Stimulated activated CD8-positive, alpha-beta memory T cell treated with anti-CD3 and anti-CD28 coated beads, Interleukin-4, amount 100 ng/mL, for 48 hours (primary cell): ENCODE measurements around the gene PLA2G4F.

Source experiments
- DNase-seq: peaks from one replicate; pipeline ENCODE4 v3.0.0-alpha.2; 2020

The PLA2G4F gene

DNA sequence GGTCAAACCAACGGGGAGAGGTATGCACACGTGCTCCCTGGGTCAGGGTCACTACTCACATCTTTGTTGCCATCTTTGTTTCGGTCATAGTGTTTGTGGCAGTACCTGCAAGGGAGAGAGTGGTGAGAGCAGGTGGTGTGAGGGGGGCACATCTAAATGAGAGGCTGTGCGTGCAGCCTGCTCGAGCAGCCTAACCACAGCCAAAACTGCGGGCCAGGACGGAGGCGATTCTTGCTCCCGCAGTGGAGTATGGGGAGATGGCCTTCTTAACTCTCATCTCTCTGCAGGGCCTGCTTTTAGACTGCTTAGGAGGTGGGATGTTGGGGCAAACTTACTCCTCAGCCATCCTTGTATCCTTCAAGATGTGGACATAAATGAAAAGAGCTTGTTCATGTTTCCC is 6.9 kb upstream of the PLA2G4F start:
- no peak for DNase-seq

DNA sequence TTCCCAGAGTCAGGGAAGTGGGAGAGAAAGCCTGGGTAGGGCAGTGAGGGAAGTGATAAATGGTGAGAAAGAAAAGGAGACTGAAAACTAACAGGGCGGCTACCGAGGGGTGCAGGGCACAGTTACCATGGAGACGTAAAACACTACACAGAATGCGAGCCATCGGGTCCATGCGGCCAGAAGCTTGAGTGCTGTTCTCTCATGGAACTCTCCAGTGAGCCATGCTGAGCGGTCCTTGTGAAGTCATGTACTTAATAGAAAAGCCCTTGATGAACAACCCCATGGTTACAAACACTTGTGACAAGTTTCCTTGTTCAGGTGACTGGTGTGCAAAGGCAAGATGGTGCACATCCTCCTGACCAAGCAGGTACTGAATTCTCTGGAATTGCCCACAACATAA is 3.7 kb upstream of the PLA2G4F start:
- DNase-seq, result no peak

DNA sequence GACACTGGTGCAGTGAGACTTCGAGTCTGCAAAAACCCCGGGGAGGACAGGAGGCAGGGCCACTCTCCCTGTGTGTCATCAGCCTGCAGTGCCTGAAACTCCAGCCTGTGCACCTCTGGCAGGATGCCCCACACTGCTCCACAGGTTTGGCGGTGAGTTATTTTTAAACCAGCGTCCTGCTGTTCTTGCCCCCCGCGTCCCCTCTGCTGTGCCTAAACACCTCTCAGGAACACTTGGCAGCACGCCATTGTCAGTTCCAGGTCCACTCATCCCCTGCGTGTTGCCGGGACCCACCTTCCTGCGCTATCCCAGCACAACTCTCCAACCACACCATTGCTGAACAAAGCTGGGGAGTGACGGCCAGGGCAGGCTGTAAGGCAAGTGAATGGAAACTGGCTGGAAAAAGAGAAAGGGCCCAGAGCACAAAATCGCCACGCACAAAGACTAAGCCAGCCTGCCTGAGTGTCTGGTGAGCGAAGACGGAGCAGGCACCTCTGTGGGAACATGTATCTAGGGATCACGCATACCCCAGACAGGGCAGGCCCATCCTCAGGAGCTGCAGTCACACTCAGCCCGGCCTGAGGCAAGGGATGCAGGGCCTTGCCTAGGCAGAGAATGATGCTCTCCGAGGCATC is 3.1 kb upstream of the PLA2G4F start:
- DNase-seq, result no peak

DNA sequence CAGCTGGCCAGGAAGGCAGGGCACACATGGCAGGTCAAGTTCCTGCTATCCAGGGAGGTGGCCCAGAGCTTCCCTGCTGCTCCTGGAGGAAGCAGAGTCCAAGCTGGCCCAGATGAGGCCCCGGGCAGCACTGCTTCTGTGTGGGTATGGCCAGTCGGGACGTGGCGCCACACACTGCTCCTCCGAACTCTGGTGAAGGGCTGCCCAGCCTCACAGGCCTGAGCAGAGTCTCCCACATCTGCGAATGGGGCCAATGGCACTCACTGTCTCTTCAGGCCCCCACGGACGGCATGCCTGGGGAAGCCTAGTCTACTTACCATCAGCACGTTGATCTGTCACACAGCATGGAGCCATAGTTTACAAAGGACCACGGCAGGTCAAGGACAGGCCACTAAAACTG is 2.5 kb upstream of the PLA2G4F start:
- no peak for DNase-seq

DNA sequence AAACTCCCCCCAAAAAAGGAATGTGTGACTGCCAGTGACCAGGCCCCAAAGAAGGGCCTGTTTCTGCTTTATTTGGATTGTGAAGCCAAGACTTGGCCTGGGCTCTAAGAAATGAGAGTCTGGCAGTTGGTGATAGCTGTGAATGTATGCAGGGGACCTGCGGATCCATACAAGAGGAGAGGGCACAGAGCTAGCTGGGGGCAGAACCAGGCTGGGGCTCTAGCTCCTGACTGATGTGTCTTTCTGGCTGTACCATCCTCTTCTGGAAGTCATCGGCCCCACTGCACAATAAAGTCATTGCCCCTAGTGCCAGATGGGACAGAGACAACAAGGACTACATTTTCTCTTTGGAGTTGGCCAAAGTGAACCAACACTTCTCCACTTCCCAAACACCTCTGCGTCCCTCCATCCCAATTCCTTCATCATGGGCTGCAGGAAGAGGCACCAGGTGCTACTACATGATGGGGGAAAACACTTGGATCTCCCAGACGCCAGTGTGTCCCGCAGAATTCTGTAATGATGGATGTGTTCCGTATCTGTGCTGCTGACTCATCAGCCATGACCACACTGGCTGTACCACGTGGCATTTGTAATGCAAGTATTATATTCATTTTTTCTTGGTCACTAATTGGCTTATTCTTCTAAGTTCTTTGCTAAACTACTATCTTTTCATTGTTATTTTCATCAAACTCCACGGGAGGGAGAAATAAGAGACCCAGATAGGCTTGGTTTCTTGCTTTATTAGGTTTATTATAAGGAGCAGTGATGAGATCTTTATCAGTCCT is 1.7 kb upstream of the PLA2G4F start:
- DNase-seq, result no peak

DNA sequence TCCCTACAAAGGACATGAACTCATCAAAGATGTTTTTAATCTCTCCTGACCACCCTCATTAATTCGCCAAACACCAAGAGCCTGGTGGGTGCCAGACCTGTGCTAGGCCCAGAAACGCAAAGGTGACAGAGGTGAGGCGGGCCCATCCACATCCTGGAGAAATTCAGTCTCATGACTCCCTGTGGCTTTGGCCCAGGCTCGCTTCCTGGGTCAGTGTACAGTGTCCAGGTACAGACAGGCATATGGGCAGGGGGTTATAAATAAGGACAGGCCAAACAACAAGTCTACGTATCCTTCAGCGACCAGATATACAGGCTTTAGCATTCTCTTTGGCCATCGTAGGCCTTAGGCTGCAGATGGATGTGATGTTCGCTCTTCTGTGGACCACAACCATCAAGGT is 945 bp upstream of the PLA2G4F start:
- no peak for DNase-seq

DNA sequence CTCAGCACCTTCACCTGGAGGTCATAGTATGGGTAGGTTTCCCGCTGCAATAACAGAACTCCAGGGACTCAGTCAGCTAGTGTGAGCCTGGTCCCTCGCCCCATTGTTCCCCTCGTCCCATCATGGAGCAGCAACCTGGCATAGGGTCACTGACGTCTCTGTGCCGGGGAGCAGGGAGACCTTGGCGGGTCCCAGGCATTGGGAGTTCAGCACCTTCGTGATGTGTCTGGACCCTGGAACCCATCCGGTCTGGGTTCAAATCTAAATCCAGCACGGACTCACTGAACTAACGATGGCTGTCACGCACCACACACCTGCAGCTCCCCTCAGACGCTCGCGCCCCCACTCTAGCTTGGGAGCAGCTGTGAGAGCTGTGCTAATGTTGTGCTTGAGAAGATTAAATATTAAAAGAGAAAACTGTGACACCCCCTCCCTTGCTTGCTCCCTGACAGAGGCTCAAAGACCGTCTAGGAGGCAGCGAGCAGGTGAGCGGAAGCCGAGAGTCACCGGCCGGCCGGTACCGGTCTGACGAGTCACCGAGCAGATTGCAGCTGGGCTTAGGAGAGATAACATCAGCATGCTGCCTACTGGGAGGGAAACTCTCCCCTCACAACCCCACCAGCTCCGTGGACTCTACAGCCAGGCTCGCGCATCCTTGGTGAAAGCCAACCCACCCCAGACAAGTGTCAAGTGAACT is 742 bp downstream of the PLA2G4F start:
- DNase-seq, result no peak

DNA sequence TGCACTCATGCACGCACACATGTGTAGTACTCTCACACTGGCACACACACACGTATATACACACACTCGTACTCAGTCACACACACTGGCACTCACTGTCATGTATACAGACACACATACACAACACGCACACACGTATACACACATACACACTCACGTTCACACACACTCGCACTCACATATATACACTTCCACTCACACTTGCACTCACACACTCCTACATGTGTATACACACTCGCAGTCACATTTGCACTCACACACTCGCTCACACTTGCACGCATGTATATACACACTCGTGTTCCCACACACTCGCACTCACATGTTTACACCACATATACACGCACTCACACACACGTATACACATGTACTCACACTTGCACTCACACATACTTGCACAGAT is 1.5 kb downstream of the PLA2G4F start:
- DNase-seq, result no peak

DNA sequence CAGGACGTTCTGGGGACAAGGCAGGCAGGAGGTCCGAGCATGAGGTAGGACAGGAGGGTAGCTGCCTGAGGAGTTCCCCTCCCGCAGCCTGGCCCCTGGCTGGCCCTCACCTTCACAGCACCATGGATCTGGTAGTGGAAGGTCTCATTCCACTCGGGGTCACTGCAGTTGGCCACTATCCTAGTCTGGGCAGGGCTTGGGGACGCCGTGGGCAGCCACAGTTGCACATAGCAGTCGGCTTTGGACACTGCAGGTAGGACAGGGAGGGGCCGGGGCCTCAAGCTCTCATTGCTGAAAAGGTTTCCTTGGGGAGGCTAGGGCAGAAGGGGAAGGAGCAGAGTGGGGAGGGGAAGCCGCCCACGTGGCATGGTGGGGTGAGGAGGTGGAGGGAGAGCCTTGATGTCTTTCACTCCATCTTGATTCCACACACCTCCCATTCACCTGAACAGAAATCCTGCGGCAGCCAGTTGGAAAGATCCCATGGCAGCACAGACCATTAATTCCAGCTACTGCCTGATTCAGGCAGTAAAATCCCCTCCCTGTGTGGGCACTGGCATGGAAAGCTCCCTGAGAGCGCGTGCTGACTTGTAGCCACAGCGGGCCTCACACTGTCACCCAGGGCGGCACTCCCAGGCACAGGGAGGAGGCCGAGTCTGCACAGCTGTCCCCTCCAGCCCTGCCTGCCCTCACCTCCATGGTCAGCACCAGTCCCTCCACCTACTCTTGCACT is 2.1 kb downstream of the PLA2G4F start:
- DNase-seq, result no peak

DNA sequence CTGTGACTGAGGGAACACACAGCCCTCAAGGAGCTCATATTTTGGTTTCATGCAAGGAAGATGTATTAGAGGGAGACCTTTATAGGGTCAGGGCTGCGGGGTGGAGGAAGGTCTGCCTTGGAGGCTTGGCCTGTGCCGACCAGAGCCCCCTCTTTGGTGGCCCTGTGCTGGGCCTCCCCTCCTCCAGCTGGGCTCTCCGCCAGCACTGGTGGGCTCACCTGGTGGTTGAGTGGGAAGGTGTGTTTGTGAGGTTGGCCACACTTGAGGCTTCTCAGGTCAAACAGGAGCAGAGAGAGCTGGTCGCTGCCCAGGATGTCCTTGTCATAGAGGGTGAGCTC is 2.6 kb downstream of the PLA2G4F start:
- DNase-seq, result no peak

DNA sequence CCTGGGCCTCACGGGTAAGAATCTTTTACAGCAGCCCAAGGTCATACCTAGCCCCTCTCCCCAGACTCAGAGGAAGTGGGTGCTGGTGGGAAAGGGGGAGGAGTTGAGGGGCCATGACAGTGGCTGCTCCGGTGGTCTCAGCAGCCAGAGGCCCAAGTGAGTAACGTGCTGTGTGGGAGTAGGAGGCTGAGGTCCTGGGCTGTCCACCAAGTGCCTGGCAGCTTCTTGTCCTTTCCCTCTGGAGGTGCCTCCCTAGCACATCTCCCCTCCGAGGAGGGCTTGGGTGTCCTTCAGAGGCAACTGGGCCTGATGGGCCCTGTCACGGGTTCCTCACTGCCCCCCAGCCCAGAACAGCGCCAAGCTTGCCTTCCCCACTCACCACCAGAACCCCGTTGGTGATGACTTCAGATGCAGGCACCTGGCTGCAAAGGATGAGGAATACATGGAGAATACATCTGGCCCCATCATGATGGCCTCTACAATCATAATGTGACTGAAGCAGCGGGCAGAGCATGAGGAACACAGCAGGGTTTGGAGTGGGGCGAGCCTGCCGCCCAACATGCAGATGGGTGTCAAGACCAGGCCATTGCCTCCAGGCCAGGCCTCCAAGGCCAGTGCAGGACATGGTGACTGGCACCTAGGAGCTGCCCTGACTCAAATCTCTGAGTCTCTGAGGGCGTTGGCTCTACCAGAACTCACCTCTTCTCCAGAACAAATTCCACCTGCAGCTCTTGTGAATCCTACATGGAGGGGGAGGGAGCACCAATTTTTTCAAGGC is 3.3 kb downstream of the PLA2G4F start:
- no peak for DNase-seq

DNA sequence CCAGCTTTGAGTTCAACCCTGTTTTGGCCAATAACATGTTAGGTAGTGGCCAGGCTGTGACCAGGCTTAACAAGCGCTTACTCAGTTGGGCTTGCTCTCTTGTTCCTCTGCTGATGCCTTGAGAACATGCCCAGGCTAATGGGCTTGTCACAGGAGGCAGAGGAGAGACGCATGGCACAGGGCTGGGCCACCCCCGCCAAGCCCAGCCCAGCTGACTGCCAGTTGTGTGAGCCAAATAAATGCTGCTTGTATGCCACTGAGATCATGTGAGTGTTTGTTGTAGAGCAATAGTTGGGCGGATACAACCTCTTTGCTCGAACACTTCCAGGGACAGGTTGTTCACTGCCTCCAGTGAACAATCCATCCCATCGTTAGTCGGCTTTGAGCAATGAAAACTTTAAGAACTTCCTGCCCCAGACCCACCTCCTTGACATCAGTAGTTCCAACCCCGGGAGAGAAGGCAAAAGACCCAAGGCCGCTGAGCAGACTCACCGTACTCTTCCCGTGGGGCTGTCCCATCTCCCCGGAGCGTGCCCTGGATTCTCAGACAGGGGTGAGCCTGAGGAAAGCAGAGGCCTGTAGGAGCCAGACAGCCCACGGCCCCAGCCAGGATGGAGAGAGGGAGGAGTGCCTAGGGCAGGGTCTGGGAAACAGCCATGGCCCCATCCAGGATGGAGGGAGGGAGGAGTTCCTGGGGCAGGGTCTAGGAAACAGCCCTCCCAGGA is 4.1 kb downstream of the PLA2G4F start:
- no peak for DNase-seq

DNA sequence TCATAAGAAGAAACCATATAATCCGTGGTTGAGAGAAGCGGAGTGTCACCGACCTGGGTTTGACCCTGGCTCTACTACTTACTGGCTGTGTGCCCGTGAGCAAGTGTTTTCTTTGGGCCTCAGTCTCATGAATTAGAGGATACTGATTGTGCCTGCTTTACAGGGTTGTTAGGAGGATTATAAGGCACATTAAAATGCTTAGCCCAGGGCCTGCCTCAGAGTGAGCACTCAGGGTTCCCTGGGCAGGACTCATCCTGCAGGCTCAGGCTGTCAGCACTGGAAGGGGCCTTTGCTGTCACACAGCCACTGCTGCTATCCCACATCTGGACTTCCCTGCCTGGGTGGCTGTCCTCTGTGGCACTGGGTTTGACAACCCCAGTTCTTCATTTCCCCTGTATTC is 4.7 kb downstream of the PLA2G4F start:
- no peak for DNase-seq

DNA sequence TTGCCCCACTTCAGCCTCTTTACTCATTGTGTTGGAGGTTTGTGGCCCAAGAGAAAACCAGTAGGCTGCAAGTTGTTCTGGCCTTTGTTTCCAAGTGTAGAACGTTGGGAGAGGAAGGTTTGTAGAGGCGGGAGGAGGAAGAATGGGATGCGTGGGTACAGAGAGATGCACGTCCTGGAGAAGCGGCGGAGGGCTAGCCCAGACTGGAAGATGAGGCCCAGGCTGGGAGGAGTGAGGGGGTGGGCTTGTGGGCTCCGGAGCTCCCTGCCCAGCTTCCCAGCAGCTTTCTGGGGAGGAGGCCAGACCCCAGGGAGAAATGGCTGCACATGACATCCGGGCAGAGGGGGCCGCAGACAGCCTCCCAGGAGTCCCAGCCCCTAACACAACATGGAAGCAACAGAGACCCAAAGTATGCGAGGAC is 5.3 kb downstream of the PLA2G4F start:
- no peak for DNase-seq

DNA sequence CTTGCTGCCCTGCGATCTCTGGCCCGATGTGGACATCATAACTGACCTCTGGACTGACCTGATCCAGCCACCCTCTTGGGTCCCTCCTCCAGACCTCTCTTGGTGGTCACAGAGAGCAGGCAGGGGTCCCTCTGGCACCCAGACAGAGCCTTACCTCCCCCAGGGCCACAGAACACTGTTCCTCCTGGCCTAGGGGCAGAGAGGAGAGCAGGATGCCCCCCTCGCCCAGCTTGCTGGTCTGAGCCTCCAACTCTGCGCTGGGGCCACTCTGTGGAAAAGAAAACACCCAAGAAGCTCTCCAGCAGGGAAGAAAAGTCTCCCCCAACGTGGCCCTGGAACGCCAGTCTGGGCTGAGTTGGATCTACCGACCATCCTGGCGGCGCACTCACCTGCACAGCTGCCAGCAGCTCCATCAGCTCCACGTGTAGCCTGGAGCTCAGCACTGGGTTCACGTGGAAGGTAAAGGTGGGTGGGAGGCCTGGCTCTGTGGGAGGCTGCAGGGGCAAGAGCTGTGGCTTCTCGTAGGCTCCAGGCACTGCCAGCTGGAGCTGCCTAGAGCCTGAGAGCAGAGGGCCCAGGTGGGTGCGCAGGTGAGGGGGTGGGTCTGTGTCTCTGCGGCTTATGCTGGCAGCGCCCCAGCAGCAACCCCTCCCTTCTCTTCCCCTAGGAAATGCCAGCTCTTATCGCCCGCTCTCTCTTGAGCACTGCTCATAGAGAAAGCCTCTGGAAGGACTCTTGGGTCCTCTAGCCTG is 6.0 kb downstream of the PLA2G4F start:
- no peak for DNase-seq

DNA sequence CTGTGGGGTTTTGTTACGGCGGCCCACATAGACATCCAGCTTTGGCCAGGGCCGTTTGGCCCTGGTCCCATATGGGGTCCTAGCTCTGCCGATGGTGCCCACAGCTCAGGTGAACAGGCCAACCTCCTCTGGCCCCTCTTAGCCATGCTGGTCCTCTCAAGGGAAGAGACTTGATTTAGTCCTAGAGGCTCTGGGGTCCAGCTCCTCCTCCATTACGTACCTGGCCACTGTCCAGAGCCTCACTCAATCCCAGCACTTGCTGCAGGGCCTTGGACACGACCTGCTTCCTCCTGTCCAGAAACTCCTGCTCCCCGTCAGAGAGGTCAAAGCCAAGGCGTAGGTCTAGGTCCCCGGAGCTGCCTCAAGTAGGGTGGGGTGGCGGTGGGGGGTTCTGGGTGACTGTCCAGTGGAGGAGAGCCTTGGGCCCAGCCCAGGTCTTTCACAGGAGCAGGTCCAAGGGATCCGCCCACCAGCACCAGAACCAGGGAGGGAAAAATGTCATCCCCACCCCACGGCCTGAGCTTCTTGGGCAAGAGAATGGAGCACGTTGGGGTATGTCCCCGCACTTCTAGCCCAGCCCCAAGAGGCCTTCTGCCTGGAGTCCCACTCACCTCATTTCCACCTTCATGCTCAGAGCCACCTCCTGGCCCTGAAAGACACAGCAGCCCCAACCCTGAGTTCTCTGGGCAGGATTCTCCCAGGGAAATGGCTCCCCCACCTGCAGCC is 6.8 kb downstream of the PLA2G4F start:
- no peak for DNase-seq

DNA sequence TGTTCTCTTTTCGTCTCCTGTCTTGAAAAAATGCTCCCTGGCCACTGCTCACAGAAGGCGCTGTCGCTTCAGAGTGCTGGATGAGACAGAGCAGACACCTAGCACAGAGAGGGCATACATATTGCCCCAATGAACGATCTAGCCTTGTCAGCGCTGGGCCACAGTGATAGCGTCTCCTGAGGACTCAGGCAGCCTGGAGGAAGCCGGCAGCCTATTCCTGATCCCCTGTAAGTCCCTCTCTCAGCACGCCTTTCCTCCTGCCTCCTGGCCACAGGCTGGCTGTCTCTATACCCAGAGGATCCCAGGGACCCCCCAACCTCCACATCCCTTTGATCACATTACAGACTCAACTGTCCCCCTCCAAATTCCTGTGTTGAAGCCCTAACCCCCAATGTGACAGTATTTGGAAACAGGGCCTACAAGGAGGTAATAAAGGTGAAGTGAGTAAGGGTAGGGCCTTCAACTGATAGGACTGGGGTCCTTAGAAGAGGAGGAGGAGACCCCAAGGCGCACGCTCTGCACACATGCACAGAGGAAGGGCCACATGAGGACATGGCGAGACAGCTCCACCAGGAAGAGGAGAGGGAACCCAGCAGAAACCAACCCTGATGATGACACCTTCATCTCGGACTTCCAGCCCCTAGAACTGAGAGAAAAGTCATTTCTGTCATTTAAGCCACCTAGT is 7.5 kb downstream of the PLA2G4F start:
- DNase-seq, result no peak

DNA sequence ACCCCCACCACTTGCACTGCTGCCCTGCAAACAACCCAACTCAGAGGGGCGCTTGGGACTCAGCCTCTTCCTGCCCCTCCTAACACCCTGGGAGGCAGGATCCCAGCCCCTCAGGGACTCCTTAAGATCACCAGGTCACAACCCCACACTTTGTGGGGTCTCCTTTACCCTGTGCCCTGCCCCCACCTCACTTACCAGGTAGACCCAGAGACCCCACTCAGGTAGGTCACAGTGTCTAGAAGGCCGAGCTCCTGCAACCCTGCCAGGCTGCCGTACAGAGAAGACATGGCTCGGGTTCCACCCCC is 9.1 kb downstream of the PLA2G4F start:
- DNase-seq, result no peak

DNA sequence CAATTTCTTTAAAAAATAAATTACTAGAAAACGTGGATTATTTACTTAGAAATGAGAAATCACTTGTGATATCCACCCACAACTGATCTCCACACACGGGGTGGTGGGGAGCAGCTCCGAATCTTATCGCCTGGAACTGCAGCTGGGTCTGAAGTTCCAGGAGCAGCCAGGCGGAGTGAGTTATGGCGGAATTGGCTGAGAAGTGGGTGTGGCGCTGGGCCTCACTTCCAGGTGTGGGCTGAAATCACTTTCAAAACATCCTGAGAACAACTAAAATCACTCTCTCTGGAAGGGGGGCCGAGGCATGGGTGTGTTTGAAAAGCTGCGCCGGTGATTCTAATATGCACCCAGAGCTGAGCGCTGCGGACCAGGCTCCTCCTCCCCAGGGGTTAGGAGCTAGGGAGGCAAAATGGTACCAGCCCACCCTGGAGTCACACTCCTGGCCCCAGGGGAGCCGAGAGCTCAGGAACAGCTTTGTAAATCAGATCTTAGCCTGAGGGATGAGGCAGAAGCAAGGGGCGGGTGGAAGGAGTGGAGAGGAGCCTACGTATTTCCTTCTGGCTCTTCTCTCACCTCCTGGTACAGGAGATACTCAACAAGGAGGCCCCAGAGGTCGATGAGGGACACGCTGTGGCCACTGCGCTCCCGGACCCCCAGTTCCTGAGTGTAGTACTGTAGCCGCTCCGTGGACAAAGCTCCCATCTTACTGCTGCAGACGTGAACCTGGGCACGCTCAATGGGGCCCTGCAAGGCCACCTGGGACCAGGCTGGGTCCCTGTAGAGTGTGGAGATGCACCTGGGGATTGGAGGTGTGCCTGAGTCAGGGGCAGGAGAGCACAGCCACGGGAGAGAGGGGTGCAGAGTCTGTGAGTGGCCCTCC is 9.6 kb downstream of the PLA2G4F start:
- DNase-seq, result no peak
